Mucosa of rectum (tissue), 2 donors: ENCODE measurements around the gene C1orf53.
"Not testable (repeated sequence)": the region's sequence is repeated elsewhere in the genome, so short reads cannot be mapped to it uniquely, and the experiment has no call there.

Experiments used
- H3K27ac ChIP-seq, 2 donors: one replicate each; pipeline ENCODE4 v1.7.0; 2013; ENCODE audit warnings: inconsistent platforms in 2 of 2, low read depth in 2 of 2, low read length in 2 of 2
- H3K27me3 ChIP-seq, 2 donors: one replicate each; pipeline ENCODE4 v1.7.0; 2013; ENCODE audit warnings: low read length in 2 of 2; ENCODE audit not compliant: control insufficient read depth in 2 of 2, insufficient read depth in 2 of 2
- H3K36me3 ChIP-seq, 2 donors: one replicate each; pipeline ENCODE4 v1.7.0; 2013; ENCODE audit warnings: low read length in 2 of 2; ENCODE audit not compliant: control insufficient read depth in 2 of 2, insufficient read depth in 2 of 2
- H3K4me1 ChIP-seq, 2 donors: one replicate each; pipeline ENCODE4 v1.7.0; 2013; ENCODE audit warnings: low read length in 2 of 2, mild to moderate bottlenecking in 1 of 2; ENCODE audit not compliant: control insufficient read depth in 2 of 2, insufficient read depth in 2 of 2
- H3K4me3 ChIP-seq, 2 donors: one replicate each; pipeline ENCODE4 v1.7.0; 2013; ENCODE audit warnings: low read length in 2 of 2
- H3K9ac ChIP-seq, 2 donors: one replicate each; pipeline ENCODE4 v1.7.0; 2013; ENCODE audit warnings: low read length in 2 of 2, low read depth in 1 of 2, mild to moderate bottlenecking in 1 of 2
- H3K9me3 ChIP-seq, 2 donors: one replicate each; pipeline ENCODE4 v1.7.0; 2013; ENCODE audit warnings: low read length in 2 of 2; ENCODE audit not compliant: control insufficient read depth in 2 of 2
- donor health status: healthy.
- donor health status: Normal muscosa, but diverticular disease.

C1orf53 gene

GRCh38 chr1:197937381-197937780 lies 35.0 kb downstream of the C1orf53 start:
- H3K27ac ChIP-seq, result no peak overlapping the region
- no peak overlapping the region for H3K9ac ChIP-seq
- no peaks in the 10 kb centered on the region for H3K36me3 ChIP-seq
- peaks cover 2 to 6% of the 10 kb centered on the region in 2 donors for H3K27me3 ChIP-seq
- H3K9me3 ChIP-seq, result no peaks in the 10 kb centered on the region
- no peaks in the 10 kb centered on the region for H3K4me1 ChIP-seq
- H3K4me3 ChIP-seq, result no peak overlapping the region

GRCh38 chr1:197937892-197938291 lies 35.5 kb downstream of the C1orf53 start:
- Histone ChIP-seq H3K4me1 (no peaks in the 10 kb centered on the region), H3K9ac (no peak overlapping the region), H3K4me3 (no peak overlapping the region), H3K36me3 (no peaks in the 10 kb centered on the region), H3K27me3 (peaks cover 2 to 6% of the 10 kb centered on the region in 2 donors), H3K27ac (no peak overlapping the region), H3K9me3 (no peaks in the 10 kb centered on the region)

GRCh38 chr1:197939159-197939980 lies 36.9 kb downstream of the C1orf53 start:
- not testable (repeated sequence) for H3K9me3 ChIP-seq, H3K4me3 ChIP-seq, H3K9ac ChIP-seq, H3K4me1 ChIP-seq, H3K27me3 ChIP-seq, H3K36me3 ChIP-seq, H3K27ac ChIP-seq

- no peak overlapping the region for H3K9ac ChIP-seq
- no peak overlapping the region for H3K4me3 ChIP-seq
- H3K9me3 ChIP-seq, result no peaks in the 10 kb centered on the region
- H3K27me3 ChIP-seq, result peaks cover 0 to 3% of the 10 kb centered on the region in 2 donors
- no peaks in the 10 kb centered on the region for H3K4me1 ChIP-seq
- H3K27ac ChIP-seq, result no peak overlapping the region
- no peaks in the 10 kb centered on the region for H3K36me3 ChIP-seq
These were observed 39.6 kb downstream of the C1orf53 start for GRCh38 chr1:197942042-197942441.

- Histone ChIP-seq H3K27me3 (no peaks in the 10 kb centered on the region), H3K9me3 (no peaks in the 10 kb centered on the region), H3K4me1 (no peaks in the 10 kb centered on the region), H3K27ac (no peak overlapping the region), H3K4me3 (no peak overlapping the region), H3K9ac (no peak overlapping the region), H3K36me3 (no peaks in the 10 kb centered on the region)
These were observed 42.1 kb downstream of the C1orf53 start for GRCh38 chr1:197944485-197944884.

- Histone ChIP-seq H3K27me3 (no peaks in the 10 kb centered on the region), H3K27ac (no peak overlapping the region), H3K9ac (no peak overlapping the region), H3K36me3 (no peaks in the 10 kb centered on the region), H3K4me1 (no peaks in the 10 kb centered on the region), H3K4me3 (no peak overlapping the region), H3K9me3 (no peaks in the 10 kb centered on the region)
These were observed 46.8 kb downstream of the C1orf53 start for GRCh38 chr1:197948926-197949899.

GRCh38 chr1:197951089-197951488 lies 48.7 kb downstream of the C1orf53 start:
- H3K27ac ChIP-seq, result no peak overlapping the region
- no peak overlapping the region for H3K4me3 ChIP-seq
- H3K9ac ChIP-seq, result no peak overlapping the region
- no peaks in the 10 kb centered on the region for H3K4me1 ChIP-seq
- H3K27me3 ChIP-seq, result no peaks in the 10 kb centered on the region
- H3K36me3 ChIP-seq, result no peaks in the 10 kb centered on the region
- no peaks in the 10 kb centered on the region for H3K9me3 ChIP-seq

- Histone ChIP-seq H3K27me3 (no peaks in the 10 kb centered on the region), H3K36me3 (no peaks in the 10 kb centered on the region), H3K9ac (no peak overlapping the region), H3K27ac (no peak overlapping the region), H3K4me1 (no peaks in the 10 kb centered on the region), H3K9me3 (no peaks in the 10 kb centered on the region), H3K4me3 (no peak overlapping the region)
These were observed 49.3 kb downstream of the C1orf53 start for GRCh38 chr1:197951617-197952175.

GRCh38 chr1:197953472-197953871 lies 51.0 kb downstream of the C1orf53 start:
- H3K27ac ChIP-seq, result not testable (repeated sequence)

More at GRCh38 chr1:197953472-197953871, 51.0 kb downstream of the C1orf53 start:
- H3K9me3 ChIP-seq, H3K27me3 ChIP-seq, H3K4me3 ChIP-seq, H3K9ac ChIP-seq, H3K4me1 ChIP-seq, H3K36me3 ChIP-seq: not testable (repeated sequence)
